Activated naive CD8-positive, alpha-beta T cell treated with anti-CD3 and anti-CD28 coated beads, Interleukin-2, amount 10 ng/mL, durations not matched to agents 7 days and 5 days (primary cell): ENCODE data around the gene G0S2. TPM values are rescaled to one million over a fixed set of nuclear protein-coding genes. Genes with fewer than 3 reads are reported as not detected.

Source experiments
- ATAC-seq: fragments of 150-1000 bp; cut with Tn5 transposase; one replicate; pipeline ENCODE4 v1.10.0; 2021; ENCODE audit warnings: low read depth, moderate library complexity
- POLR2A ChIA-PET: fragments of 350-600 bp; sonication (Branson Sonifier 250); formaldehyde crosslinking; loops from one replicate; lab custom pipeline; 2021; ENCODE audit warnings: antibody characterized with exemption; lab: Charles Lee
- DNase-seq: peaks from one replicate; pipeline ENCODE4 v3.0.0; 2021
- H3K27ac Mint-ChIP-seq: one replicate; pipeline ENCODE4 v1.8.0; 2022; ENCODE audit warnings: mild to moderate bottlenecking, mixed read lengths
- H3K27me3 Mint-ChIP-seq: one replicate; pipeline ENCODE4 v1.8.0; 2022; ENCODE audit warnings: mild to moderate bottlenecking, moderate library complexity, mixed read lengths
- H3K36me3 Mint-ChIP-seq: one replicate; pipeline ENCODE4 v1.8.0; 2021; ENCODE audit warnings: mild to moderate bottlenecking, mixed read lengths
- H3K4me1 Mint-ChIP-seq: one replicate; pipeline ENCODE4 v1.8.0; 2021; ENCODE audit warnings: mixed read lengths
- H3K4me3 Mint-ChIP-seq: one replicate; pipeline ENCODE4 v1.8.0; 2022; ENCODE audit warnings: mild to moderate bottlenecking, moderate library complexity, mixed read lengths
- H3K9me3 Mint-ChIP-seq: one replicate; pipeline ENCODE4 v1.8.0; 2021; ENCODE audit warnings: mixed read lengths
- total RNA-seq, 2 experiments: library from RNA; stranded (reverse); gene quantifications; one replicate each; pipeline ENCODE4 v1.2.3, GENCODE V29; 2021

Gene G0S2
- total RNA-seq, 2 experiments from 2014 or later = 0.37 to 0.47 TPM

DNA sequence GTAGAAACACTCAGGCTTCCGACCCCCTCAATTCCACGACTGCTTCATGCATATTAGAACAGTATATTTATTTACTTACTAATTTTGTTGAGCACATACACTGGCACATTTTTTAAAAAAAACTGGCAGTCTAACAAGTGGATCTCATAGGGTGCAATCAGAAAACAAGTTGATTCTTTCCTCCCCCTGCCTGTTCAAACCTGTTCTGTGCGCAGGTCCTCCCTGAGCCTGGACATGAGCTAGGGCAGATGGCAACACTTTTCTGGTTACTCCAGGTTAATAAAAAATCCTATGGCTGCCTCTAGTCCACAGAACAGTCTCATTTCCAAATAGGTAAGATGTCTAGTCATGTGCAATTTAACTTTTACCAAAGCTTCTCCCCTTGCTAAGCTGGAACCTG, 48.1 kb downstream of the G0S2 start:
- Mint-ChIP-seq H3K27me3 (no peaks in the 10 kb centered on the region), H3K27ac (no peak overlapping the region), H3K36me3 (peaks cover 4% of the 10 kb centered on the region), H3K4me1 (peaks cover 16% of the 10 kb centered on the region), H3K4me3 (no peak overlapping the region), H3K9me3 (no peaks in the 10 kb centered on the region)
- no peak for DNase-seq
- POLR2A ChIA-PET = no interaction called here
- no peak for ATAC-seq

DNA sequence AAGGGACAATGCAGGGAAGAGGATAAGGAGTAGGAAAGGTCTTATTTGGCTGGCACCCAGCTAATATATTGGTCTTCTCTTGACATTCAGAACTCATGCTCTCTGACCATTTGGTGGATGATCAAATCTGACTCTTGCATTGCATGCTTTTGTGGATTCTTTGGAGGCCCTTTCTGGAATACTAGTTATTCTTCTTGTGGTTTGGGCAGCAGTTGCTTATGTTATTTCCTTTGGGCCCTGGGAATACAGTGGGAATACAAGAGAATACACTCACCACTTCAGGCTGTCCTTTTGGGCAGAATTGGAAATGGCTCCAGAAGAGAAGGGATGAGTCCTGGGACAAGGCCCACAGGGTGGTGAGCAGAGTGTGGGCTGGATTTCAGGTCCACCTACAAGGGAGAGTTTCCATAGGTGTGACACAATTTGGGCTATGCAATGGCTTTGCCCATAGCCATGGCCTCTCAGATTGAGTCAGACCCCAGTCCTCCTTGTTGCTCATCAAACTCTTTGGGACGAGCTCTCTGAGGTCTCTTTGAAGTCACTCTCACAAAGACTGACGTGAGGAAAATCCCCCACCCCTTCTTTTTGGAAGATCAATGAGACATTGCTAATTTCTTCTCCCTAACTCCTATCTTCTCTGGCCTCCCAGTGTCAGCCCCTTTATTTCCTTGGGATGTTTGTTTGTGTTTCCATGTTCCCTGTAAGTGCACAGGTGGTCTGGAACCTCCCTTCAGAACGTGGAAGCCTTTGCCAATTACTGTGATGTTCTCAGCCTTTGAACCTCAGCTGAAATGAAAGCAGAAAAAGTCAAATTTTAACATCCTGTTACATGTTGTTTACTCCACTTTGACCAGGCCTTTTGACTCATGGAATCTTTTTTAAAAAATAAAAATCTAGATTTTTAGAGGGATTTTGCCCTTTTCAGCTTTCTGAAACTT, 48.8 kb downstream of the G0S2 start:
- Mint-ChIP-seq H3K27ac (peak overlapping the region; percentile 93), H3K36me3 (peaks cover 4% of the 10 kb centered on the region), H3K9me3 (no peaks in the 10 kb centered on the region), H3K27me3 (no peaks in the 10 kb centered on the region), H3K4me1 (peaks cover 16% of the 10 kb centered on the region), H3K4me3 (peak overlapping the region; percentile 47)
- ATAC-seq (peak; percentile 67), DNase-seq (no peak)
- POLR2A ChIA-PET = interaction anchor here (0.6 to 1.5 kb wide), 3 partner anchors 32 to 646 kb away, joined by 3 to 6 read pairs (median 4); partner anchors contain the start of genes G0S2 and TRAF3IP3

Other genes starting within 250 kb of the G0S2 start
- gene CAMK1G, start 91.7 kb upstream of the G0S2 start, total RNA-seq = not detected
- under 1 TPM; 0.83 to 0.96 TPM for gene LAMB3, start 23.0 kb upstream of the G0S2 start, total RNA-seq
- gene HSD11B1, start 29.4 kb downstream of the G0S2 start, total RNA-seq = not detected
- 100 to 1,000 TPM; 392 to 403 TPM for gene TRAF3IP3, start 80.6 kb downstream of the G0S2 start, total RNA-seq
- 1 to 10 TPM; 2.2 to 2.8 TPM for gene C1orf74, start 109.1 kb downstream of the G0S2 start, total RNA-seq
- 1 to 10 TPM; 1.7 to 2.0 TPM for gene IRF6, start 130.7 kb downstream of the G0S2 start, total RNA-seq
- gene UTP25, start 152.6 kb downstream of the G0S2 start, total RNA-seq = 1 to 10 TPM; 7.5 to 7.7 TPM